Colonic mucosa (tissue), 4 donors: ENCODE data around the gene FBXL4. TPM values are rescaled to one million over a fixed set of nuclear protein-coding genes. Genes with fewer than 3 reads are reported as not detected.

Source experiments
- DNase-seq: peaks from one replicate; pipeline ENCODE4 v3.0.0-alpha.2; 2020
- H3K27ac ChIP-seq: fragments of 200-600 bp; one replicate; pipeline ENCODE4 v1.8.0; 2021
- H3K27me3 ChIP-seq: fragments of 200-600 bp; one replicate; pipeline ENCODE4 v1.8.0; 2021
- H3K36me3 ChIP-seq: fragments of 200-600 bp; one replicate; pipeline ENCODE4 v1.8.0; 2021
- H3K4me1 ChIP-seq: fragments of 200-600 bp; one replicate; pipeline ENCODE4 v1.8.0; 2021; ENCODE audit warnings: mild to moderate bottlenecking
- H3K4me3 ChIP-seq: fragments of 200-600 bp; one replicate; pipeline ENCODE4 v1.8.0; 2021
- H3K9ac ChIP-seq, 2 donors: one replicate each; pipeline ENCODE4 v1.7.0; 2013; ENCODE audit warnings: control low read depth in 2 of 2, low read depth in 2 of 2, low read length in 2 of 2
- H3K9me3 ChIP-seq: fragments of 200-600 bp; one replicate; pipeline ENCODE4 v1.8.0; 2021
- CTCF ChIP-seq: fragments of 200-600 bp; IDR thresholded peaks from one replicate; pipeline ENCODE4 v1.8.0; 2022; ENCODE audit warnings: antibody characterized with exemption, mild to moderate bottlenecking
- intact Hi-C: fragments of 100-400 bp; cut with DNase I; formaldehyde crosslinking; loops from one replicate; pipeline ENCODE4 v1.14.1; 2022
- total RNA-seq, 2 donors: library from RNA; stranded (reverse); fragmentation: NEBNext Ultra II Directional in 1 of 2; extraction: Animal tissue kit (Norgen Biotek cat#: 25700) in 1 of 2; gene quantifications; one replicate each; pipeline ENCODE4 v1.2.1, GENCODE V29; 2021
- donor health status: healthy.
- donor health status: DM: no; HTN: no; CAD: no.
- donor health status: DM: no; HTN: no; CAD: no.

The FBXL4 gene
- total RNA-seq, 2 donors from 2014 or later = 10.6 to 16.1 TPM

GRCh38 chr6:98984121-98984520 is 36.4 kb upstream of the FBXL4 start:
- no peak overlapping the region for H3K27ac ChIP-seq
- no peaks in the 10 kb centered on the region for H3K27me3 ChIP-seq
- no peak for DNase-seq
- H3K4me1 ChIP-seq = no peaks in the 10 kb centered on the region
- no peak for TF ChIP-seq CTCF
- intact Hi-C loops = no loop called here
- H3K9ac ChIP-seq = no peak overlapping the region
- no peaks in the 10 kb centered on the region for H3K36me3 ChIP-seq
- H3K4me3 ChIP-seq = no peak overlapping the region
- H3K9me3 ChIP-seq = no peaks in the 10 kb centered on the region

- TF ChIP-seq CTCF = no peak
- Histone ChIP-seq H3K4me3 (no peak overlapping the region), H3K4me1 (no peaks in the 10 kb centered on the region), H3K9ac (no peak overlapping the region), H3K27me3 (no peaks in the 10 kb centered on the region), H3K27ac (no peak overlapping the region), H3K9me3 (no peaks in the 10 kb centered on the region), H3K36me3 (no peaks in the 10 kb centered on the region)
- intact Hi-C loops = no loop called here
- DNase-seq = no peak
Observed at GRCh38 chr6:98981473-98981872, 33.7 kb upstream of the FBXL4 start.

GRCh38 chr6:98980819-98981218 is 33.1 kb upstream of the FBXL4 start:
- Histone ChIP-seq H3K4me3 (no peak overlapping the region), H3K27ac (no peak overlapping the region), H3K9ac (no peak overlapping the region), H3K36me3 (no peaks in the 10 kb centered on the region), H3K9me3 (no peaks in the 10 kb centered on the region), H3K4me1 (no peaks in the 10 kb centered on the region), H3K27me3 (no peaks in the 10 kb centered on the region)
- DNase-seq = no peak
- intact Hi-C loops = no loop called here
- TF ChIP-seq CTCF = no peak

DNA sequence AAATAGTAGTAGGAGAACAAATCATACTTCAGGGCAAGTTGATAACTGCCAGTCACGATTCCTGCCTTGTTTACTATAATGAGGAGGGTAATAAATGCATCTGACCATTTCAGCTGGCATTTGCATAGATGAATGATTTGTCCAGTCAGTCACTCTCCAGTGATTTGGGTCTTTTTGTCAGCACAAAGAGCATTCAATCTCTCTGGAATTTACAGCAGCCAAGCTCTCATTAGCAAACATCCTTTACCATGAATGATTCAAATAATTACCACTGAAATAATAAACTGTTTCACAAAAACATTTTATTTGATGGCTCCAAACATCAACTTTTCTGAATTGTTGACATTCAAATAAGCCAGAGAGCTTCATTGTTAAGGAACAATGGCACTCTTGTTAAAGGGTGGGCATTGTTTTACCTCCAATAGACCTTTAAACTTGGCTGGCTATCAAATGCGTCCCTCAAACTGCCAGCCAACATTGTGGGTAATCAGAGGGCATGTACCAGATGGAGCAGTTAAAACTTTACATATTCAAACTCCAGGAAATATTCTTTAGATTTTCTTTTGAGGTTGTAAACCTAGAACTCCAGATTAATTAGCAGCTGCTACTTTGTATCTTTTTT is 30.0 kb upstream of the FBXL4 start:
- DNase-seq = peak; percentile 21
- H3K9me3 ChIP-seq = no peaks in the 10 kb centered on the region
- H3K9ac ChIP-seq = no peak overlapping the region
- no peak overlapping the region for H3K4me3 ChIP-seq
- no peaks in the 10 kb centered on the region for H3K4me1 ChIP-seq
- no peak for TF ChIP-seq CTCF
- intact Hi-C loops = no loop called here
- no peak overlapping the region for H3K27ac ChIP-seq
- no peaks in the 10 kb centered on the region for H3K36me3 ChIP-seq
- no peaks in the 10 kb centered on the region for H3K27me3 ChIP-seq

DNA sequence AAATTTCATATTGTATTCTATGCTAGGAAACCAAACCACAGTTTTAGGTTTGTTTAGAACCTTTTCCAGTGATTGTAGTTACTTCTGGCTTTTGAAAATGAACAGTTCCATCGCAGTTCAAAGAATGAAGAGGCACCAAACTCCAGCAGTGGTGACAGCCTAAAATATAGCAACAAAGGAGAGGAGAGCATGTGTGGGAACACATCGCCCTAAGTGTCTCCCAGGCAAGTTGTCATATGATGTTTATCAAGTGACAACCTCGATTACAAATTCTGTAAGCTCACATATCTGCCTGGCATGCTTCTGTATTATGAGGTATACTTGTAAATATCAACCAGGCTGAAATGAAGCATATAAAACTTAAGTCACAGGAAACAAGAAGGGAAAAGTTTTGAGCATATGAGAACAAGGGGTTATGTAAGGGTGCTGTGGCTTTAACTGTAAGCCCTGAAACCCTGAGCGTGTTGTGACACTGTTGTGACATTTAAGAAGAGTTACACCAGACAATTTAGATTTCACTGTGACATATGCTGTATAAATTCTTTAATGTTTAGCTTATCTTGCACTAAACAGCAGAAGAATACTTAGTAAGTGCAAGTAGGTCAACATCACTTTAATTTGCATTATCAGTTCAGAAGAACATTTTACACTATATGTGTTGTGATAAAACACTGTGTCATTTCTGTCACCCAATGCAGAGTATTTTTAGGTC is 29.1 kb upstream of the FBXL4 start:
- H3K27ac ChIP-seq = no peak overlapping the region
- H3K4me3 ChIP-seq = no peak overlapping the region
- no peak overlapping the region for H3K9ac ChIP-seq
- no peaks in the 10 kb centered on the region for H3K4me1 ChIP-seq
- TF ChIP-seq CTCF = no peak
- DNase-seq = no peak
- H3K27me3 ChIP-seq = no peaks in the 10 kb centered on the region
- H3K9me3 ChIP-seq = no peaks in the 10 kb centered on the region
- H3K36me3 ChIP-seq = no peaks in the 10 kb centered on the region
- intact Hi-C loops = no loop called here
